Chondrocyte (in vitro differentiated cells): ENCODE measurements around the gene AMER2. TPM values are rescaled to one million over a fixed set of nuclear protein-coding genes. Genes with fewer than 3 reads are reported as not detected.

ENCODE experiments used
- DNase-seq: peaks from one replicate; pipeline ENCODE4 v3.0.0; 2021; ENCODE audit warnings: mixed read lengths, low spot score
- H3K27ac Mint-ChIP-seq: one replicate; pipeline ENCODE4 v1.8.0; 2021; ENCODE audit warnings: mild to moderate bottlenecking, moderate library complexity, mixed read lengths; ENCODE audit not compliant: unreplicated experiment
- H3K27me3 Mint-ChIP-seq: 2 replicates; pipeline ENCODE4 v1.8.0; 2021; ENCODE audit warnings: low read depth, mixed read lengths
- H3K36me3 Mint-ChIP-seq: 2 replicates; pipeline ENCODE4 v1.8.0; 2021; ENCODE audit warnings: low read depth, mixed read lengths
- H3K4me1 Mint-ChIP-seq: 2 replicates; pipeline ENCODE4 v1.8.0; 2021; ENCODE audit warnings: low read depth, mild to moderate bottlenecking, mixed read lengths
- H3K4me3 Mint-ChIP-seq: one replicate; pipeline ENCODE4 v1.8.0; 2021; ENCODE audit warnings: mild to moderate bottlenecking, moderate library complexity, mixed read lengths; ENCODE audit not compliant: unreplicated experiment
- H3K9me3 Mint-ChIP-seq: 2 replicates; pipeline ENCODE4 v1.8.0; 2021; ENCODE audit warnings: low read depth, mixed read lengths
- total RNA-seq: library from RNA; stranded (reverse); gene quantifications from 3 replicates; pipeline ENCODE4 v1.2.1, GENCODE V29; 2021
- TF ChIP-seq, protein P1 (sequence below): fragments of 200-600 bp; sonication (generic); IDR thresholded peaks from 2 replicates; pipeline ENCODE4 v1.5.0; 2021; ENCODE audit warnings: antibody characterized with exemption, mild to moderate bottlenecking, moderate library complexity

Gene AMER2
- total RNA-seq, 1 donor from 2014 or later: not detected

DNA sequence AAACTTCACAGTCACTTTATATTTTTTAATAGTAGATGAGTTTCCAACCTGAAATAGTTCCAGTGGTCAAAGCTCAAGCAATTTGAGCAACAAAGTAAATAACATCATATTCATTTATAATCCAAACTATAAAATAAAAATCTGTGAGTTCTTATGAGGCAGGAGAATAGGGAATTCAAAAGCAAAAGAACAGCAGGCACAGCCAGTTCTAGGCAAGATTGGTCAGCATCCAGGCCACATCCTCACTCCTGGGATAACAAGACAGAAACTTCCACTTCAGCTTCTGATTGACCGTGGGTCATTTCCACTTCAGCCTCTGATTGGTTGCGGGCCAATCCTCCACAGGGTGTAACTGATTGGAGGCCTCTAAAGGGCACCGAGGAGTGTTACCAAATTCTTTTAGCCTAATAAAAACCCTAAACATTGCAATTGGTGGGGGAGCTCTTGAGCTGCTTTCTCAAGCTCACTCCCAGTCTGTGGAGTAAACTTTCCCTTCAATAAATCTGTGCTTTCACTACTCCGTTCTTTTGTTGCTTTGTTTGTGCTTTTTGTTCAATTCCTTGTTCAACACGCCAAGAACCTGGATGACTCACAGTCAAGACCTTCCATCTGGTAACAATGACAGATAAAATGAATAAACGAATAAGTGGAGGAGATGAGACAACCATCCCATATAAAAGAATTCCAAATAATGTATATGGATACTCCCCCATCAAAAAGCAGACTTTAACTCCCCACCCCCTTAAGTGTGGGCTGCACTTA is 42.6 kb upstream of the AMER2 start:
- peaks cover 15% of the 10 kb centered on the region for H3K27me3 Mint-ChIP-seq
- DNase-seq: no peak
- no peaks in the 10 kb centered on the region for H3K4me1 Mint-ChIP-seq
- no peak overlapping the region for H3K27ac Mint-ChIP-seq
- H3K36me3 Mint-ChIP-seq: no peaks in the 10 kb centered on the region
- TF ChIP-seq, protein P1, sequence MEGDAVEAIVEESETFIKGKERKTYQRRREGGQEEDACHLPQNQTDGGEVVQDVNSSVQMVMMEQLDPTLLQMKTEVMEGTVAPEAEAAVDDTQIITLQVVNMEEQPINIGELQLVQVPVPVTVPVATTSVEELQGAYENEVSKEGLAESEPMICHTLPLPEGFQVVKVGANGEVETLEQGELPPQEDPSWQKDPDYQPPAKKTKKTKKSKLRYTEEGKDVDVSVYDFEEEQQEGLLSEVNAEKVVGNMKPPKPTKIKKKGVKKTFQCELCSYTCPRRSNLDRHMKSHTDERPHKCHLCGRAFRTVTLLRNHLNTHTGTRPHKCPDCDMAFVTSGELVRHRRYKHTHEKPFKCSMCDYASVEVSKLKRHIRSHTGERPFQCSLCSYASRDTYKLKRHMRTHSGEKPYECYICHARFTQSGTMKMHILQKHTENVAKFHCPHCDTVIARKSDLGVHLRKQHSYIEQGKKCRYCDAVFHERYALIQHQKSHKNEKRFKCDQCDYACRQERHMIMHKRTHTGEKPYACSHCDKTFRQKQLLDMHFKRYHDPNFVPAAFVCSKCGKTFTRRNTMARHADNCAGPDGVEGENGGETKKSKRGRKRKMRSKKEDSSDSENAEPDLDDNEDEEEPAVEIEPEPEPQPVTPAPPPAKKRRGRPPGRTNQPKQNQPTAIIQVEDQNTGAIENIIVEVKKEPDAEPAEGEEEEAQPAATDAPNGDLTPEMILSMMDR: no peak
- H3K9me3 Mint-ChIP-seq: no peaks in the 10 kb centered on the region
- no peak overlapping the region for H3K4me3 Mint-ChIP-seq

DNA sequence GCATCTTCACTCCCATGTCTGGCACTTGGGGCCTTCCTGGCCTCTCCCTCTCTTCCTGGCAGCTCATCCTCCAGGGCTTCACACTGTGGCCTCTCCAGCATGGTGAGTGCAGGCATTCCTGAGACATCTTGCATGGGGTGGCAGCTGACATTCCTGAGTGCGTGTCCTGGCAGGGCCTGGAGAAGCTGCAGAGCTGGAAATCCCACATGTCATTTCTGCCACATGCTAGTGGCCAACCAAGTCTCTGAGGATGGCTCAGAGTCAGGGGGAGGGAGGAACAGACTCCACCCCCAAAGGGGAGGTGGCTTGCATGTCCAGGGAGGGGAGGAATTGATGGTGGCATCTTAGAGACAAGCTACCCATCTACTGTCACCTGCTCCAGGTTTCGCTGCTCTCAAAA is 41.6 kb upstream of the AMER2 start:
- Mint-ChIP-seq H3K36me3 (no peaks in the 10 kb centered on the region), H3K27me3 (peaks cover 8% of the 10 kb centered on the region), H3K4me3 (no peak overlapping the region), H3K9me3 (no peaks in the 10 kb centered on the region), H3K4me1 (no peaks in the 10 kb centered on the region), H3K27ac (no peak overlapping the region)
- TF ChIP-seq, protein P1: no peak
- no peak for DNase-seq

DNA sequence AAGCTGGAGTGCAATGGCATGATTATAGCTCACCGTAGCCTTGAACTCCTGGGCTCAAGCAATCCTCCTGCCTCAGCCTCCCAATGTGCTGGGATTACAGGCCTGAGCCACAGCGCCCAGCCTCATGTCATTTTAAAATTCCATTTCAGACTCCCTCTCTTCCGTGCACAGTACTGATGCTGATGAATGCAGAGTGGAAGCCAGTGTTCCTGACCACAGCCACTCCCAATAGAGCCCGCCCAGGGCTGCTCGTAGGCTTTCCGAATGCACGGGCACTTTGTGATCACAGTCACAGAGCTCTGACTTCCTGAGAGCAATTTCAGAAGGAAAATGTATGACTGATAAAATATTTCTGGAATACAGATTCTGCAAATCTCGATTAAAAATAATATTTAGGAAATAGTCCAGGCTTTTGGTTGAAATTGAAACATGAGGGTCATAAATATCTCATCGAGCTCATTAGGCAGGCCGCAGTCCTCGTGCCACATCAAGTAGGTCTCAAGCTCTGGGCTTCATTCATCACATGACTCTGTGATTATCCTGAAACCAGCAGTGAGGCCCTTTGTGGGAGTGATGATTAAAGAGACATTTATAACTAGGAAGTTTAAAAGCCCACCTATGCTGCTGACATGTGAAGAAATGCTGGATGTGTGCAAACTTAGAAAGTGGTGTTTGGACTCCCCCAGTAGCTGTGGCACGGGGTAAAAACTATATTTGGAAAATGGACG is 38.9 kb upstream of the AMER2 start:
- Mint-ChIP-seq H3K27me3 (peaks cover 7% of the 10 kb centered on the region), H3K9me3 (no peaks in the 10 kb centered on the region), H3K4me3 (no peak overlapping the region), H3K27ac (no peak overlapping the region), H3K4me1 (no peaks in the 10 kb centered on the region), H3K36me3 (no peaks in the 10 kb centered on the region)
- DNase-seq: no peak
- TF ChIP-seq, protein P1: no peak

DNA sequence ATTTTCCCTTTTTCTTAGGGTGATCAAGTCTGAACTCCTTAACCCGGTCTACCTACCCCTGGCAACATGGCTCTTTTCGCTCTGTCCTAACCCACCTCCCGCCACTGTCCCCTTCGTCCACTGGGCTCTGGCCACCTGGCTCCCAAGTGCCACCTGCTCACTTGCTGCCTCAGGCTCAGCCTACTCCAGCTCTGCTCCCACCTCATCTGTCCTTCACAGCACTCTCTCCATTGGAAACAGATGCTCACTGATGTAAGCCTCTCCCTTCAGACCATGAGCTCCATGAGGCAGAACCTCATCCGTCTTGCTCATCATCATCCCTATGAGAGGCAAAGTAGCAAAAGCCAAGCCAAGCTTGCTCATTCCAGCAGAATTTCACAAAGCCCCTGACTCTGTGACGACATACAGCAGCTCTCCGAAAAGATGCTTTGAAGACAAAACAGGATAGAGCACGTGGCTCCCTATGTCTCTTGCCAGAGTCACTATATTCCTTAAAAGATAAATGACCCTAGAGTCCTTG is 35.3 kb upstream of the AMER2 start:
- no peak overlapping the region for H3K4me3 Mint-ChIP-seq
- no peaks in the 10 kb centered on the region for H3K4me1 Mint-ChIP-seq
- peaks cover 28% of the 10 kb centered on the region for H3K27me3 Mint-ChIP-seq
- H3K9me3 Mint-ChIP-seq: no peaks in the 10 kb centered on the region
- TF ChIP-seq, protein P1: no peak
- DNase-seq: no peak
- no peaks in the 10 kb centered on the region for H3K36me3 Mint-ChIP-seq
- no peak overlapping the region for H3K27ac Mint-ChIP-seq

GRCh38 chr13:25204863-25205262 is 32.8 kb upstream of the AMER2 start:
- TF ChIP-seq, protein P1: no peak
- peaks cover 3% of the 10 kb centered on the region for H3K9me3 Mint-ChIP-seq
- H3K4me3 Mint-ChIP-seq: no peak overlapping the region
- no peak overlapping the region for H3K27ac Mint-ChIP-seq
- no peaks in the 10 kb centered on the region for H3K36me3 Mint-ChIP-seq
- H3K27me3 Mint-ChIP-seq: peaks cover 28% of the 10 kb centered on the region
- H3K4me1 Mint-ChIP-seq: peaks cover 8% of the 10 kb centered on the region
- no peak for DNase-seq
